ENCODE data around the gene SLC25A27. TPM values are rescaled to one million over a fixed set of nuclear protein-coding genes. Genes with fewer than 3 reads are reported as not detected.

The SLC25A27 gene
- total and polyA plus RNA-seq, 10 donors = 4.3 to 17.8 (median 10.3) TPM

DNA sequence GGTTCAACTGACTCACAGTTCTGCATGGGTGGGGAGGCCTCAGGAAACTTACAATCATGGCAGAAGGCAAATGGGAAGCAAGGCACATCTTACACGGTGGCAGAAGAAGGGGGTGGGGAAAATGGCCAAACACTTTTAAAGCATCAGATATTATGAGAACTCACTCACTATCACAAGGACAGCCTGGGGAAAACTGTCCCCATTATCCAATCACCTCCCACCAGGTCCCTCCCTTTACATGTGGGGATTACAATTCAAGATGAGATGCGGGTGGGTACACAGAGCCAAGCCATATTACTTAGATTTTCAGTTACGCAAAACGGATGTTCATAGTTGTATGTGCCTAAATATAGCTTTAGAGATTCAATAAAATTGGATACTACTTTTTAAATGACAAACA is 25.8 kb upstream of the SLC25A27 start:
- WGBS, 5 donors = 81 to 93% (median 88%) methylated on average over 4 of the region's 4 CpGs
- Histone ChIP-seq H3K27ac (no peak overlapping the region), H3K27me3 (replicated peaks in 1 of 7) (no peaks in the 10 kb centered on the region), H3K36me3 (no peaks in the 10 kb centered on the region), H3K9me3 (peaks cover 0 to under 1% (median 0%) of the 10 kb centered on the region in 8 donors), H3K4me1 (peaks cover 0 to 10% (median 7%) of the 10 kb centered on the region in 6 donors), H3K4me3 (no peak overlapping the region)
- intact Hi-C loops (cut with DNase I; ENCODE audit: low total_unique reads) = loop anchor here (5.0 to 10.0 kb wide), 3 partner anchors 202 to 532 kb away; no protein-coding TSS in a partner anchor
- DNase-seq = no peak
- TF ChIP-seq POLR2AphosphoS5 (IDR thresholded peaks at IDR 0.05) (no peak), POLR2A (IDR thresholded peaks at IDR 0.05) (no peak)
- TF ChIP-seq, protein P1, sequence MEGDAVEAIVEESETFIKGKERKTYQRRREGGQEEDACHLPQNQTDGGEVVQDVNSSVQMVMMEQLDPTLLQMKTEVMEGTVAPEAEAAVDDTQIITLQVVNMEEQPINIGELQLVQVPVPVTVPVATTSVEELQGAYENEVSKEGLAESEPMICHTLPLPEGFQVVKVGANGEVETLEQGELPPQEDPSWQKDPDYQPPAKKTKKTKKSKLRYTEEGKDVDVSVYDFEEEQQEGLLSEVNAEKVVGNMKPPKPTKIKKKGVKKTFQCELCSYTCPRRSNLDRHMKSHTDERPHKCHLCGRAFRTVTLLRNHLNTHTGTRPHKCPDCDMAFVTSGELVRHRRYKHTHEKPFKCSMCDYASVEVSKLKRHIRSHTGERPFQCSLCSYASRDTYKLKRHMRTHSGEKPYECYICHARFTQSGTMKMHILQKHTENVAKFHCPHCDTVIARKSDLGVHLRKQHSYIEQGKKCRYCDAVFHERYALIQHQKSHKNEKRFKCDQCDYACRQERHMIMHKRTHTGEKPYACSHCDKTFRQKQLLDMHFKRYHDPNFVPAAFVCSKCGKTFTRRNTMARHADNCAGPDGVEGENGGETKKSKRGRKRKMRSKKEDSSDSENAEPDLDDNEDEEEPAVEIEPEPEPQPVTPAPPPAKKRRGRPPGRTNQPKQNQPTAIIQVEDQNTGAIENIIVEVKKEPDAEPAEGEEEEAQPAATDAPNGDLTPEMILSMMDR (IDR thresholded peaks at IDR 0.05 in 8 of 11, conservative IDR thresholded peaks at IDR 0.05 in 3 of 11) = no peak

DNA sequence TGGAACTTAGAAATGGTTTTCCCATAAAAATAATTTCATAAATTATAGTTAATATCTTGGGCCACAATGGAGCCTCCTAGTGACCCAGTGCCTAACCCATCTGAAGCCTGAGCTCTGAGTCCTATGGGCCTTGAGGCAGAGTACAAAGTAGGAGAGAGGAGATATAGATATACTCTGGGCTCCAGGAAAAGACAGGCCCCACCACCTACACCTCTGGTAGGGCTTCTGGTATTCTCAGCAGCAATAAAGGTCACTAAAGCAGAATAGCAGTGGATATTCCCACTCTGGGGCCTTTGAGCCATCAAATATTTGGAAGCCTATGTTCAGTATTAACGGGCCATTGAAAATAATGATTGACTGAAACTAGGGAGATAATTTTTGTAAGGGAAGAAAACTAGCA is 24.3 kb upstream of the SLC25A27 start:
- intact Hi-C loops (cut with DNase I; ENCODE audit: low total_unique reads) = loop anchor here (5.0 to 10.0 kb wide), 3 partner anchors 204 to 534 kb away; no protein-coding TSS in a partner anchor
- 83 to 95% (median 88%) methylated on average over 1 of the region's 1 CpG for WGBS, 5 donors
- no peaks in the 10 kb centered on the region for H3K9me3 ChIP-seq
- DNase-seq = no peak
- peaks cover 0 to 10% (median 7%) of the 10 kb centered on the region in 6 donors for H3K4me1 ChIP-seq
- TF ChIP-seq, protein P1 (IDR thresholded peaks at IDR 0.05 in 8 of 11, conservative IDR thresholded peaks at IDR 0.05 in 3 of 11) = no peak
- TF ChIP-seq POLR2AphosphoS5 (IDR thresholded peaks at IDR 0.05) = no peak
- TF ChIP-seq POLR2A (IDR thresholded peaks at IDR 0.05) = no peak
- no peaks in the 10 kb centered on the region for H3K27me3 ChIP-seq (replicated peaks in 1 of 7)
- H3K36me3 ChIP-seq = no peaks in the 10 kb centered on the region
- H3K4me3 ChIP-seq = no peak overlapping the region
- no peak overlapping the region for H3K27ac ChIP-seq

DNA sequence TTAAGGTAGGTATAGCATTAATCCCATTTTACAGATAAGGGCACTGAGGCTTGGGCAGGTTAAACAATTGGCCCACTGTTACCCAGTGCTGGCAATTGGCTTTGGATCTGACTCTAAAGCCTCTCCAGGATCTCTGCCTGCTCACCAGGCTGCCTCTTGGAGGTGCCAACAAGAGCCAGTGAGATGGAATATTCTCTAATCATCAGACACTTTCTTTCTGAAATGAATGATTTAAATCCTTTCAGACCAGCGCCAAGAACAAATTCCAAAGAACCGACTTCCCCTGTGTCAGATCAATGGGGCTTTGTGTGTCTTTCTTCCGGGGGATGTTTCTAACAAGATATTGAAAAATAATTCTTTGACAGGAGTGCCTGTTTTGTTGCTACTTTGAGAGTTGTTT is 23.8 kb upstream of the SLC25A27 start:
- peaks cover 0 to 10% (median 7%) of the 10 kb centered on the region in 6 donors for H3K4me1 ChIP-seq
- WGBS, 5 donors = 87 to 95% (median 89%) methylated on average over 3 of the region's 3 CpGs
- no peak for DNase-seq
- H3K27ac ChIP-seq = no peak overlapping the region
- no peak overlapping the region for H3K4me3 ChIP-seq
- H3K27me3 ChIP-seq (replicated peaks in 1 of 7) = no peaks in the 10 kb centered on the region
- intact Hi-C loops (cut with DNase I; ENCODE audit: low total_unique reads) = loop anchor here (5.0 to 10.0 kb wide), 3 partner anchors 204 to 534 kb away; no protein-coding TSS in a partner anchor
- no peaks in the 10 kb centered on the region for H3K36me3 ChIP-seq
- no peaks in the 10 kb centered on the region for H3K9me3 ChIP-seq
- TF ChIP-seq POLR2AphosphoS5 (IDR thresholded peaks at IDR 0.05) (no peak), POLR2A (IDR thresholded peaks at IDR 0.05) (no peak)
- TF ChIP-seq, protein P1 (IDR thresholded peaks at IDR 0.05 in 8 of 11, conservative IDR thresholded peaks at IDR 0.05 in 3 of 11) = no peak

DNA sequence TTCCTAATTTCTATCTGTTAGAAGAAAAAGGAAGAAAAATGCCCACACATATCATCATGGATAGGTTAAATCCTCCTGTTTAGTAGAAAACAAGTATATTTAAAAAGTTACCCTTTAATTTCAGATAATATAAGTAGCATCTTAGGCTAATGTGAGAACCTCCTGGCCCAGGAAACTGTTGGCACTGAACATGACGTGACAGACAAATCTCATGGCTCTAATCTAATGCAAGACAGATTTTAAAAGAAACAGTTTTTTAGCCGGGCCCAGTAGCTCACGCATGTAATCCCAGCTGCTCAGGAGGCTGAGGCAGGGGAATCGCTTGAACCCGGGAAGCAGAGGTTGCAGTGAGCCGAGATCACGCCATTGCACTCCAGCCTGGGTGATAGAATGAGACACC is 23.1 kb upstream of the SLC25A27 start:
- no peak overlapping the region for H3K4me3 ChIP-seq
- no peaks in the 10 kb centered on the region for H3K36me3 ChIP-seq
- TF ChIP-seq, protein P1 (IDR thresholded peaks at IDR 0.05 in 8 of 11, conservative IDR thresholded peaks at IDR 0.05 in 3 of 11) = no peak
- no peak for TF ChIP-seq POLR2AphosphoS5 (IDR thresholded peaks at IDR 0.05)
- TF ChIP-seq POLR2A (IDR thresholded peaks at IDR 0.05) = no peak
- no peaks in the 10 kb centered on the region for H3K9me3 ChIP-seq
- intact Hi-C loops (cut with DNase I; ENCODE audit: low total_unique reads) = loop anchor here (5.0 to 10.0 kb wide), 3 partner anchors 205 to 535 kb away; no protein-coding TSS in a partner anchor
- no peak overlapping the region for H3K27ac ChIP-seq
- peaks cover 0 to 10% (median 7%) of the 10 kb centered on the region in 6 donors for H3K4me1 ChIP-seq
- DNase-seq = no peak
- WGBS, 5 donors = 92 to 97% (median 95%) methylated on average over 7 of the region's 7 CpGs
- H3K27me3 ChIP-seq (replicated peaks in 1 of 7) = no peaks in the 10 kb centered on the region
